KOPT-K1 (cell line): ENCODE results near the gene ZC3H8.

ENCODE experiments used
- H3K27ac ChIP-seq: fragments of 200-600 bp; sonication (generic); 2 replicates; pipeline ENCODE4 v1.5.1; 2016; ENCODE audit warnings: antibody characterized with exemption, mild to moderate bottlenecking, low read depth, low read length; ENCODE audit not compliant: poor library complexity, severe bottlenecking
- H3K36me3 ChIP-seq: fragments of 200-600 bp; sonication (generic); 2 replicates; pipeline ENCODE4 v1.5.1; 2017; ENCODE audit warnings: antibody characterized with exemption, mild to moderate bottlenecking, low read length, moderate library complexity; ENCODE audit not compliant: insufficient read depth
- H3K9me3 ChIP-seq: fragments of 200-600 bp; sonication (generic); 2 replicates; pipeline ENCODE4 v1.5.1; 2017; ENCODE audit warnings: antibody characterized with exemption, low read length, mild to moderate bottlenecking; ENCODE audit not compliant: insufficient read depth, poor library complexity, severe bottlenecking

Gene ZC3H8

DNA sequence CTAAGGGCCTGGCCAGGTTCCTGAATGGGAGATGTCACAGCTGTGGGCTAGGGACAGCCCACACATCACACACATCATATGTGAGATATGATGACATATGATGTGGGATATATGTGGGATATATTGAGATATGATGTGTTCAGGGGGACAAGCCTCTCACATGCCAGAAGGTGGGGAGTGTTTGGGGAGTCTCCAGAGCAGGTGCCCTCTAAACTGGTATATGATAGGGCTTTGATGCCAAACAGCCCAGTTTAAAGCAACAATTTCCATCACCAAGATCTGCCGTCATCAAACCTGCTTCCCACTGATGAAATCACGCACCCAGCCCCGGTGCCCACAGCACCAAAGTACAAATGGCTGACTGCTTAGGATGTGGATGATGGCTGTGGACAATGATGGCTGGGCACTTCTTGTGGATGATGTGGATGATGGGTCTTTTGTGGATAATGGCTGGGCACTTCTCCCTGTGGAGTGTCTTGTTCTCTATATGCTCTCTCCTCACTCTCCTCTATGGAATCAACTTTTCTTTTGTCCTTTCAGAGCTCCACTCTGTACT lies 65.8 kb downstream of the ZC3H8 start:
- Histone ChIP-seq H3K36me3 (no peaks in the 10 kb centered on the region), H3K27ac (peak overlapping the region; percentile 95), H3K9me3 (no peaks in the 10 kb centered on the region)

- peak overlapping the region; percentile 95 for H3K27ac ChIP-seq
Measured at GRCh38 chr2:112187805-112188596, 66.8 kb downstream of the ZC3H8 start.

DNA sequence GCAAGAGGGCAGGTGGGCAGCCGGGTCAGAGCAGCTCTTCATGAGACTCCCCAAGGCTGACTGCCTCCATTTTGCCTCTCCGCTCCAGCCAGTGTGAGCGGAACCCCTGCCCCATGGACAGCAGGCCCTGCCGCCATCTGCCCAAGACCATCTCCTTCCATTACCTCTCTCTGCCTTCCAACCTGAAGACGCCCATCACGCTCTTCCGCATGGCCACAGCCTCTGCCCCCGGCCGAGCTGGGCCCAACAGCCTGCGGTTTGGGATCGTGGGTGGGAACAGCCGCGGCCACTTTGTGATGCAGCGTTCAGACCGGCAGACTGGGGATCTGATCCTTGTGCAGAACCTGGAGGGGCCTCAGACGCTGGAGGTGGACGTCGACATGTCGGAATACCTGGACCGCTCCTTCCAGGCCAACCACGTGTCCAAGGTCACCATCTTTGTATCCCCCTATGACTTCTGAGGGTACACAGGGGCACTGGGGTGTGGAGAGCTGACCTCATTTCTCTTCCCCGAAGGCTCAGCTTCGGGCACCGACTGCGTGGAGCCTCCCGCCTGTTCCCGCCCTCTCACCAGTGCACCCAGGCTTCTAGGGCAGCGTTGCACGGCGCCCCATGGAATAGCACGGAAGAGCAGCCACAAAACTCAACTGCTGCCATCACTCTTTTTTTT lies 67.7 kb downstream of the ZC3H8 start:
- no peaks in the 10 kb centered on the region for H3K36me3 ChIP-seq
- peak overlapping the region; percentile 95 for H3K27ac ChIP-seq
- H3K9me3 ChIP-seq = no peaks in the 10 kb centered on the region

More at GRCh38 chr2:112187805-112188596, 66.8 kb downstream of the ZC3H8 start:
- Histone ChIP-seq H3K36me3 (no peaks in the 10 kb centered on the region), H3K9me3 (no peaks in the 10 kb centered on the region)

GRCh38 chr2:112185131-112185530 lies 69.7 kb downstream of the ZC3H8 start:
- Histone ChIP-seq H3K36me3 (no peaks in the 10 kb centered on the region), H3K27ac (peak overlapping the region; percentile 36), H3K9me3 (no peaks in the 10 kb centered on the region)

DNA sequence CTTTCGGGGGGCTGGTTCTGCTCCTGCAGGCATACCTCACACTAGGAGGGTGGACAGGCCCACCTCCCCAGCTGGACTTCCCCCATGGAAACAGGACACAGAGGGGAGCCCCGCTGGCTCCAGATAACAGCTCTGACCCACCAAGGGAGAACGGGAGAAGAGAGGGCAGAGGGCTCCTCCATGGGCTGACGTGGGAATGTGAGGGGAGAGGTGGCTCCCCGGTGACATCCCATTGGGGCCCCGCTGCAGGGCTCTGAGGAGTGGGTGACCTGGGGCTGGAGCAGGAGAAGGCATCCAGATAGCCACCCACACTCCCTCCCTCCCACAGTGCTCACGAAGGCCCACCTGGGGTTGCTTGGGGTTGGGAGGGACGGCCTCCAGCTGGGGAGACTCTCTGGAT lies 70.7 kb downstream of the ZC3H8 start:
- Histone ChIP-seq H3K27ac (peak overlapping the region; percentile 87), H3K36me3 (no peaks in the 10 kb centered on the region), H3K9me3 (no peaks in the 10 kb centered on the region)

DNA sequence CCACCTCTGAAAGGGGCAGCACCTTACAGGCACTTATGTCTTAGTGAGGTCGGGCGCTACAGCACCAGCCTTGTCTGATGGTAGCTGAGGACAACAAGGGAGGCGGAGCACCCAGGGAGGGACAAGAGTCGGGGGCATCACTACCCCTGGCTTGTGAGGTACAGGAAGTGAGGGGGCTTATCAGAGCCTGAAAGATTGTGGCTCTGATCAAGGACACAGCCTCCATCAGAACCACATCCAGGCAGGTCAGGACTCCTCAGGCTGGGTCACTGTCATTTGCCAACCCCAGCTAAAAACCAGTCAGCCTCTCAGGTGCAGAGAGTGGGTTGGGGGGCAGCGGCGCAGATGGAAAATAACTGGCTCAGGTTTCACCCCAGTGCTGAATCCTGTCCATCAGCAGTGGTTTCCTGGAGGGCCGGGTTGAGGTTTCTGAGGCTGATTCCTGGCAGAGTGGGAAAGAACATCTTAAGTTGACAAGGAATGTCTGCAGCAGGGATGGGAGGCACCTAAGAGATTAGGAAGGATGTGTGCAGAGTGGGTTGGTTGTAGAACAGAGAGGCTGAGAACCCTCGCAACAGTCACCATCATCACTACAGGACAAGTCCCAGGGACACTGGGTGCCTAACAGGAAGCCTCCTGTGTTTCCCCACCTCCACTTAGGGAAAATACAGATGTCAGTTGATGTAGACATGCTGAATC lies 71.4 kb downstream of the ZC3H8 start:
- no peaks in the 10 kb centered on the region for H3K9me3 ChIP-seq
- peak overlapping the region; percentile 87 for H3K27ac ChIP-seq
- H3K36me3 ChIP-seq = no peaks in the 10 kb centered on the region

DNA sequence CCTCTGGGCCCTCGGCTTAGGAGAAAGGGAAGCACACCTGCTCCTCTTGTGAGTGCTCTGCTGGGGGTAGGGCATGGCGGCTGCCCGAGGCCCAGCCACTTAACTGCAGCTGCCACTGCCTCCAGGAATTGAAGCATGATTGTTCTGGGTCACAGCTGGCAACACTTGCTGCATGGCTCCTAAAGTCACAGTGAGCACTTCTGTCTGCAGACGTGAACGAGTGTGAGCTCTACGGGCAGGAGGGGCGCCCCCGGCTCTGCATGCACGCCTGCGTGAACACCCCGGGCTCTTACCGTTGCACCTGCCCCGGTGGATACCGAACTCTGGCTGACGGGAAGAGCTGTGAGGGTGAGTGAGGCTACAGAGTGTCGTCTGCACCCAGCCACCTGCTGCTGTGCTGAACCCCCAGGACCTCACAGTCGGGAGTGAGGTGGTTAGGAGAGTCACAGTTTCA lies 72.2 kb downstream of the ZC3H8 start:
- H3K9me3 ChIP-seq = no peaks in the 10 kb centered on the region
- peak overlapping the region; percentile 87 for H3K27ac ChIP-seq
- no peaks in the 10 kb centered on the region for H3K36me3 ChIP-seq

DNA sequence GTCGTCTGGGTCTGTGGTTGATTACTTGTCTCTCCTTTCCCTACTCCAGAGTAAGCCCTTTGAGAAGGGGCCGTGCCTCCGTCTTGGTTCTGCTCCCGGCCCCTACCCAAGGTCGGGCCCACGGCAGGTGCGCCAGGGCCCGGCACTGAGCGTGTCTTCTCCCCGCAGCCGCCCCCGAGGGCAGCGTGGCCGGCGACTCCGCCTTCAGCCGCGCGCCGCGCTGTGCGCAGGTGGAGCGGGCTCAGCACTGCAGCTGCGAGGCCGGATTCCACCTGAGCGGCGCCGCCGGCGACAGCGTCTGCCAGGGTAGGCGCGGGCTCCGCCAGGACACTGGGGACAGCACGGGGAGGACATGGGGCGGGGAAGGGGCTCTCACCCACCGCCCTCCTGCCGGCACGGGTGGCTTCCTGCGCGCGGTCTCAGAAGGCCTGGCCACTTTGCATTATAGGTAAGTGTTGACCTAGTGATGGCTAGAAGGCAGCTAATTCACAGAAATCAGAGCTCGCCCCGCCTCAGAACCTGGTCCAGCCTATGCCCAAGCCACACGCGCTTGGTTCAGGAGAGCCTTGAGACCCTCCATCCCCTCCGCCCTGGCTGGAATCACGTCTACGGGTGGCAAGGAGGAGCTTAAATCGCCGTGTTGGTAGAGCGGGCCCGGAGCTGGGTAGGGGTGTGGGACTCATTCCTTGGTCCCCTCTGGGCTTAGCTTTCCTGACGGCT lies 73.1 kb downstream of the ZC3H8 start:
- H3K36me3 ChIP-seq = no peaks in the 10 kb centered on the region
- H3K27ac ChIP-seq = peak overlapping the region; percentile 87

GRCh38 chr2:112175958-112176573 lies 78.8 kb downstream of the ZC3H8 start:
- Histone ChIP-seq H3K9me3 (no peaks in the 10 kb centered on the region), H3K27ac (no peak overlapping the region), H3K36me3 (no peaks in the 10 kb centered on the region)

More for the DNA sequence above, 73.1 kb downstream of the ZC3H8 start:
- no peaks in the 10 kb centered on the region for H3K9me3 ChIP-seq

GRCh38 chr2:112175333-112175732 lies 79.5 kb downstream of the ZC3H8 start:
- Histone ChIP-seq H3K9me3 (no peaks in the 10 kb centered on the region), H3K36me3 (no peaks in the 10 kb centered on the region), H3K27ac (no peak overlapping the region)

DNA sequence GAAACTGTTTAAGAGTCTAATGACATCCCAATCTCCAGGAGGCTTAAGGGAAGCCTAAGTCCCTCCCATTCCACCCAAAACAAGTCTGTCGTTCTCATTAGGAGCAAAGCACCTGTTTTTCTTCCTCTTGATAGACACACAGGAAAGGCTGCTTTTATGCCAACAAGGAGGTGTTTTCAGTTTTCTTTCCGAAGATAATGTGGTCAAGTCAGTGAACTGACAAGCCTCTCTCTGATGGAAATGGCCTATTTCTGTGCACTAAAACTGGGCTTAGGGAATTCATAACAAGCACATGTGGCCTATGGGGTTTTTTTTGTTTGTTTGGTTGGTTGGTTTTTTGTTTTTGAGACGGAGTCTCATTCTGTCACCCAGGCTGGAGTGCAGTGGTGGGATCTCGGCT lies 80.5 kb downstream of the ZC3H8 start:
- H3K27ac ChIP-seq = no peak overlapping the region
- no peaks in the 10 kb centered on the region for H3K9me3 ChIP-seq
- H3K36me3 ChIP-seq = no peaks in the 10 kb centered on the region

DNA sequence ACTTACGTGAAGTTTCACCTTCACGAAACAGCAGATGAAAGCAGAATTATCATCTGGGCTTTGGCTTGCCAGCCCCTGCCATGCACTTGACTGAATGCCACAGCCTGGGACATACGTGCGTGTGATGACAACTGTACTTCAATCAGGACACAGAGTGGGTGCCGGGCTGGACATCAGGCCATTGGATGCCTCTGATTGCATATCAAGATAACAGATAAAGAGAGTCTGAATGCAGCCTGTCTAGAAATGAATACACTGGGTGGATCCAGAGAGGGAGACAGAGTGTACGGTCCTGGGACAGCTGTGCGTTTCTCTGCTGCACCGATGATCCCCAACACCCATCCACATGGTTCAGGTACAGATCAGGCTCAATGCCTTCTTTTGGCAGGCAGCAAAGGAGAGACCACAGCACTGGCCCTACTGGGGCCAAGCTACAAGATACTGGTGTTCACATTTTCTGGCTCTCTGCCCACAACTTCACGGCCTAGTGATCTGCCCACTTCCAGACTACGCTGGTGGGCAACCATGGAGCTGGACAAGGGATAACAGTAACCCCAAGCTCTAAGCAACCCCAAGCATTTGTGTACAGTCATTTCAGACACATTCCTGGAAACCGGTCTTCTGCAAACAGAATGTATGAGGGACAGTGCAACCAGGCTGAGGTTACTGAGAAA lies 81.1 kb downstream of the ZC3H8 start:
- no peak overlapping the region for H3K27ac ChIP-seq
- no peaks in the 10 kb centered on the region for H3K36me3 ChIP-seq
- no peaks in the 10 kb centered on the region for H3K9me3 ChIP-seq

DNA sequence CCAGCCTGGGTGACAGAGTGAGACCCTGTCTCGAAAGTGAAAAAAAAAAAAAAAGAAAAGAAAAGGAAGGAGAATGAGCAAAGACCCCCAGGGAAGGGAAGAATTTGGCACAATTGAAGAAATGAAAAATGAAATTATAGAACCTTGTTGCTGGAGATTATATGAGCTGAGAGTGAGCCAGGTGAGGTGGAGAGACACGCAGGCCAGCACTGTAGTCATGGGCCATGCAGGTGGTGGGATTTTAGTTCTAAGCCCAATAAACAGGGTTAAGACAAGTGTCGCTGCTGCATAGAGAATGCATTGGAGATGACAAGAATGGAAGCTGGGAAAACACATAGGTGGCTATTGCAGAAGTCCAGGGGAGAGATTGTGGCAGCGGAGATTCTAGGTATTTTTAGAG lies 84.3 kb downstream of the ZC3H8 start:
- no peaks in the 10 kb centered on the region for H3K9me3 ChIP-seq
- H3K36me3 ChIP-seq = no peaks in the 10 kb centered on the region
- no peak overlapping the region for H3K27ac ChIP-seq
